Measurements from ENCODE around the gene OSMR.
"Not testable (repeated sequence)": the region's sequence is repeated elsewhere in the genome, so short reads cannot be mapped to it uniquely, and the experiment has no call there.

OSMR gene

DNA sequence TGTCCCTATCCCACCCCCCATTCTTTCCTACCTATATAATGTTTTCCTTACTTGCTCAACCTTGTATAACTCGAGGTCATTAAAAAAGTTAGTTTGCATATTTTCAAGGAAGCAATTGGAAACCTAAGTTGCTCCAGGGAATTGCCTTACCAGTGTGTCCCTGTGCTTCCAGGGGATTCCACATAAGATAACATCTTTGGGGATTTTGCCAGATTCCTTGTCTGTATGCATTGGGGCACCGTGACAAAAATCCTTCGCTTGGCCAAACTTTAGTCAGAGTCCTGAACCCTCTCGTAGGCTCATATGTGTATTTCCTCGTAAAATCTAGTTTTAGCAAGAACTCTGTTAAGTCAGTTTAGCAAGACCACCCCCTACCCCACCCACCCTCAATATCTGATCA is 14.7 kb upstream of the OSMR start:
- DNase-seq, result no peak

DNA sequence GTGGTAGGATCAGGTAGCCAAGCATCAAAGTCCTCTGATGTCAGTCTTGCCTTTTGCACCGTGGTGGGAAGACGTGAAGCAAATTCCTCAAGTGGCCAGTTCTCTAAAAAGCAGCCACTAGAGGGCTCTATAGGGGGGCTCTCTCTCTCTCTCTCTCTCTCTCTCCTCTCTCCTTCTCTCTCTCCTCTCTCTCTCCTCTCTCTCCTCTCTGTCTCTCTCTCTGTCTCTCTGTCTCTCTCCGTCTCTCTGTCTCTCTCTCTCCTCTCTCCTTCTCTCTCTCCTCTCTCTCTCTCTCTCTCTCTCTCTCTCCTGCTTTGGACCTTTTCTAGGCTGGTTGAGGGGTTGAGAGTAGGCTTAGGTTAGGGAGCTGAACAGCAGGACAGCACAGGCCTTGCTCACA is 13.9 kb upstream of the OSMR start:
- DNase-seq, result no peak

DNA sequence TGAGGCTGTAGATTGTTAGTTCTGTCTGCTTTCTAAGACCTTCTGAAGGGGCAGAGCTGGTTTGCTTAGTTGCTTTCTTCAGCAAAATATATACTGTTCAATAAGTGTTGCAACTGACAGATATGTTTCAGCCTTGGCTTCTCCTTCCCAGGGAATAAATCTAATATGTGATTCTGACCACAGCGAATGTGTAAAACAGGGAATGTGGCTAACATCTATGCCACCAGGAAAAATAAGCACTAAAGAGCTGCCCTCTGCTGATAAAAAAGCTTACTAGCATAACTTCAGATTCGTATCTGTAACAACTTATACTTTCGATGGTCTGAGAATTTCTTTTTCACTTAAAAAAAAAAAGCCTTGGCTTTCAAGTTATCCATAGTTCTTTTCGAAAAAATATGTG is 13.0 kb upstream of the OSMR start:
- DNase-seq, result no peak

DNA sequence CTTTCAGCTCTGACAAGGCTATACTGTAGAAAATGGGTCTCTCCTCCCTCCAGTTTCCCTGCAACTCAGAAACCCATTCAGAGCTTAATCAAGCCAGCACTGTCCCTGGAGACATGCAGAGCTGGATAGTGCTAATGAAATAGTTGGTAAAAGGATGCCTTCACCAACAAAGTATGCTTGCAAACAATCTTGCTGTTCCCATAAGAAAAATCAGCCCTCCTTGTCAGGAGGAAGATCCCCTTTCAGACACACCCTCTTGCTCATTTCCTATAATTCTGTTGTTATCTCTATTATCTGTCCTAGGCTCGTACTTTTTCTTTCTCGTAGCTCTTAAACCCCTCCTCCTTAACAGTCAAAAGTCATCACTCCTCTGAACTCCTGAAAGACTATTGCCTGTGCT is 9.9 kb upstream of the OSMR start:
- no peak for DNase-seq

DNA sequence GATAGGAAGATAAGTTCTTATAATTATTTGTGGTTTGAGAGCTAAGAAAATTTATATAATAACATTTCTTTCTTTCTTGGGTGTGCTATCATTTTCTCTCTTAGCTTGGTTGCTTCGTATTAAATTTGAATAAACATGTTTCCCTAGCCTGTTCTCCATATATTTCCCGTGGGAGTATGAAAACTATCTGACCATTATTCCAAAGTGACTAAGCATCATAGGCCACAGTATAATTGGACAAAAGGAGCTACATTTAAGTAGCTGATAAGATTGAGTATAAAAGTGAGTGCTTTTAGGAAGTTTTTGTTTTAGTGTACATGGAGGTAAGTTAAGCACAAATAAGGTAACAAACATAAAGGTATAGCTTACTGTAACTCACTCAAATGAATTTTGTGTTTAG is 8.4 kb upstream of the OSMR start:
- no peak for DNase-seq

DNA sequence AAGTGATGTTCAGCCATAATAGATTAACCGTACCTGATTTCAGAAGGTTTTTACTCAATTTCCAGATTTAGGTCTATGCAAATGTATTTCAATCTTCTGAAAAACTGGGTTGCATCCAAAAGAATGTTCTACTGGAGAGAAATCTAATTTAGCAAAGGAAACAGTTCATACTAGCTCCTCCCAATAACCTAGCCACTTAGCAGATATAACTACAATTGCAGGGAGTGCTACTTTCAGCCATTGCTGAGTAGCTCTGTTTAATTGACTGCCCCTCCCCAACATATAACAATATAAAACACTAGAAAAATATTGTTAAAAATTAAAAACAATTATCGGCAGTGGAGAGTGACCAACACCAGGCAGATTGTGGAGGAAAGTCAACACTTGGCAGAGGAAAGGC is 7.9 kb upstream of the OSMR start:
- DNase-seq, result no peak

DNA sequence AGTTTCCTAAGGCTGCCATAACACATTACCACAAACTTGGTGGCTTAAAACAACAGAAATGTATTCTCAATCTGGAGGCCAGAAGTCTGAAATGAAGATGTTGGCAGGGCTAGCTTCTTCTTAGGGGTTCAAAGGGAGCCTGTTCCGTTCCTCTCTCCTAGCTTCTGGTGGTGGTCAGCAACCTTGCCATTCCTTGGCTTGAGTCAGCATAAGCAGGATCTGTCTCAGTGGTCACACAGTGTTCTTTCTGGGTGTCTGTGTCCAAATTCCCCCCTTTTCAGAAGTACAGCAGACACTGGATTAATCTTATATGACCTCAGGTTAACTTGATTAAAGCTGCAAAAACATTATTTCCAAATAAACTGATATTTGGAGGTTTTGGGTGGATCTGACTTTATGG is 2.1 kb upstream of the OSMR start:
- DNase-seq, result no peak

DNA sequence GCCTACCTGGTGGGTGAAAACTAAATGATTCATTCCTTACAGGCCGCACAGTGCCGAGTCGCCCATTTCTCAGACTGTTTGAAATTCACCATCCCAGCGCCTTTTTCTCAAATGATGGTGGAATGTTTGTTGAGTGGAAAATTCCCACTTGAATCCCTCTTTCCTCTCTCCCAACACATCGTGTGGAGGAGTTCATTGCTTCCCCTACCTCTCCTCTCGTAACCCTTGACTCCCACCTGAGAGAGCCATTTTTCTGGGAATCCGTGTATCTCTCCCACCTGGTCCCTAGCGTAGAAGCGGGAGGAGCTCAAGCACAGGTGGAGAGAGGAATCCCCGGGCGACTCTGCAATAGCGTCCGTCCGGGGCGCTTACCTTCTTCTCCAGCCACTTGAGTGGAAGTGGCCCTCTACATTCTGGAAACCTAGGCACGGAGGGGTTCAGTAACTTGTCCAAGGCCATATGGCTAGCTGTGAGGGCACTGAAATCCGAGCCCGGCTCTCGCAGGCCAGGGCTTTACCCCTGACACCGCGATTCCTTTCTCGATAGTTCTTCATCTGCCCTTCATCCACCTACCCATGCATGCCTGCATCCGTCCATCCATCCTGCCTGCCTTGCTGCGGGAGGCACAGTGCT is 683 bp downstream of the OSMR start:
- no peak for DNase-seq

DNA sequence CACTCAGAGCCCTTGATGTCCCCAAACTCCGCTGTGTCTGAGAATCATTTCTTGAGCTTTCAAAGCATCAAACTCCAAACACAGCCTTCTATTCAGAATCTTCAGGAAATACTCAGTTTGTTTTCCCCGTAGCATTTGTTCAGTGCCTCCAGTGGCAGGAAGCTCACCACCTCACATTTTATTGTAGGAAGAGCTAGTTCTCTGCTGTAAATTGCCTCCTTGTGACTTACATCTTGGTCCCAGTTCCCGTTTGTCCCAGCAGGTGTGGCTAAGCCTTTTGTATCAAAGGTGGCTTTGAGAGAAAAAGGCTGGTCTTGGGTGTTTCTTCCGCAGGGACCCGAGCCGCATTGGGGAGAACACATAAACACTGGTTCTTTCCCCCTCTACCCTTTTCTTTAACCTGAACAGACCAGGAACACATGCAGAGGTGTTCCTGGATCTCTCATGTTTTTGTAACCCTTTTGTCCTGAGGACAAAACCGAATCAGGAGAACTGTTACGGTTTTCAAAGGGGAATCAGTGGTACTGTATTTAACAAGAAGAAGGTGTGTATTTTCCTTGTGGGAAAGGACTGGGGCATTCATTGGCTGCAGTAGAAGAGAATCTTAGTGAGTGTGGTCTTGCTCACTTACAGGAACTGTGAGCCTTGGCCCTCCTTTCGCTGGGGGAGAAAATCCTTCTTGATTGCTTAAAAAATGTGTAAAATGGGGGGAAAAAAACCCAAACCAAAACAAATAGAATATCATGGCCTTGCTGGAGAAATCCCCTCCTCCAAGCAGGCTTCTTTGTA is 1.9 kb downstream of the OSMR start:
- DNase-seq, result no peak

DNA sequence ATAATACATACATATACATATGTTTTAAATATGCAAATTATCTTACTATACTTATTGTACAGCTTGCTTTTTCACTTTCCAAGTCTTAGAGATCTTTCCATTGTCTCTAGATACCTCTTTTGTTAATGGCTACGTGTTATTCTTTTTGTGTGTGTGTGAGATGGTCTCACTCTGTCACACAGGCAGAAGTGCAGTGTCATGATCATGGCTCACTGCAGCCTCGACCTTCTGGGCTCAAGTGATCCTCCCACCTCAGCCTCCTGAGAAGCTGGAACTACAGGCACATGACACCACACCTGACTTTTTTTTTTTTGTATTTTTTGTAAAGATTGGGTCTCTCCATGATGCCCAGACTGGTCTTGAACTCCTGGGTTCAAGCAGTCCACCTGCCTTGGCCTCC is 2.8 kb downstream of the OSMR start:
- no peak for DNase-seq

DNA sequence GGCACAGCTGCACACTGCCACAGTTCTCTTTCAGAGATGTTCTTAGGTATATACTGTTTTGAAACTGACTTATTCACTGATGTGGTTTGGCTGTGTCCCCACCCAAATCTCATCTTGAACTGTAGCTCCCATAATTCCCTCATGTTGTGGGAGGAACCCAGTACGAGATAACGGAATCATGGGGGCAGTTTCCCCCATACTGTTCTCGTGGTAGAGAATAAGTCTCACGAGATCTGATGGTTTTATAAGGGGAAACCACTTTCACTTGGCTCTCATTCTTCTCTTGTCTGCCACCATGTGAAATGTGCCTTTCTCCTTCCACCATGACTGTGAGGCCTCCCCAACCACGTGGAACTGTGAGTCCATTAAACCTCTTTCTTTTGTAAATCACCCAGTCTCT is 5.8 kb downstream of the OSMR start:
- not testable (repeated sequence) for DNase-seq

DNA sequence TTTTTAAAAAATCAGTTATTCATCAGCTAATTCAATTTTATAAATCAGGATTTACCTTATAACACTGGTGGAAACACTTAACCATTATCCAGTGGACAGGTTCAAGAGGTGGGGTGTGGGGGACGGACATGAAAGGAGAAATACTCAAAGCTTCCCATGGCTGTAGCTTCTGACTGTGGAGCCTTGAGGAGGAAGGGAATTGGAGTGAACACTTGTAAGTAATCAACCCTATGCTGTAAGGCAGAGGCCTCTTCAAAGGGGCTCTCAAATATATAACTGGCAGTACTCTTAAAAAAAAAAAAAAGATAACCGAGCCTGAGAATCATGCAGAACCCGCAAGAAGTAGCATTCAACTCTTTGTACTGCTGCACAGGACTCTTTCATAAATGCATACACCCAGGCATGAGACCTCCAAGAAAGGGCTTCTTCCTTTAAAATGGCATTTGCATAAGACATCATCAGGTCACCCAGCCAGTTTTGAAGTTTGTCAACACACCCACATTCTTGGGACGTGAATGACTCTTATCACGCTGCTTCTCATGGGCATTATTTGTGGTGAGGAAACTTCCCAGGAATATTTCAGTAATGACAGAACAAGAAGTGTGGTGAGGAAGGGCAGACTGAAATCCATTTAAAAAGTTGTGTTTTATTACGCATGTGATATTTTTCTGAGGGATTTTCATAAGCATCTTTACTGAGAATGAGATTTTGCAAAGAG is 8.1 kb downstream of the OSMR start:
- no peak for DNase-seq

DNA sequence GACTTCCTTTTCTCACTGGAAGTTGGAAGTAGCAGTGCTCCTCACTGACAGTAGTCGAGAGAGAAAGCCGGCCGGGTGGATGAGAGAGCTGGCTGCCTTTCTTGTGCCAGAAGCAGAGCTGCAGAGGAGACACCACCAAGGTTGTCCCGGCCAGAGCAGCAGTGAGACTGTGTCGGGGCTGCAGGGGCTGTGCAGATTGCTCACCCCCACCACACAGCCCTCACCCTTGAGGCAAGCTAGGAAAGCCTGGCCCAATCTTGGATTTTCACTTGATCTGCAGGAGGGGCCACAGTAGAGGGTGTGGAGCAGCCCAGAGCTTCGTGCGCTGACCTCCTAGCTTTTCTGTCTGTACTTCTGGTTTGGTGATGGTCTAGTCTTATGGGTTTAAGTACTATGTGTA is 9.1 kb downstream of the OSMR start:
- no peak for DNase-seq

DNA sequence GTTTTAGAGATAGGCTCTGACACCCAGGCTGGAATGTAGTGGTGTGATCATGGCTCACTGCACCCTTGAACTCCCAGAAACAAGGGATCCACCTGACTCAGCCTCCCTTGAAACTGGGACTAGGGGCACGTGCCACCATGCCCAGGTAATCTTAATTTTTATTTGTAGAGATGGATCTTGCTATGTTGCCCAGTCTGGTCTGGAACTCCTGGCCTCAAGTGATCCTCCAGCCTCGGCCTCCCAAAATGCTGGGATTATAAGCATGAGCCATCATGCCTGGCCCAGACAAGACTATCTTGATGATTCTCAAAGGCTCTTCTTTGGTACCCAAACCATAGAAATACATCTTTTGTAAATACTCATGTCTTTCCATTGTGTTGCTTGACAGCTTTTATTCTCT is 10.8 kb downstream of the OSMR start:
- no peak for DNase-seq

DNA sequence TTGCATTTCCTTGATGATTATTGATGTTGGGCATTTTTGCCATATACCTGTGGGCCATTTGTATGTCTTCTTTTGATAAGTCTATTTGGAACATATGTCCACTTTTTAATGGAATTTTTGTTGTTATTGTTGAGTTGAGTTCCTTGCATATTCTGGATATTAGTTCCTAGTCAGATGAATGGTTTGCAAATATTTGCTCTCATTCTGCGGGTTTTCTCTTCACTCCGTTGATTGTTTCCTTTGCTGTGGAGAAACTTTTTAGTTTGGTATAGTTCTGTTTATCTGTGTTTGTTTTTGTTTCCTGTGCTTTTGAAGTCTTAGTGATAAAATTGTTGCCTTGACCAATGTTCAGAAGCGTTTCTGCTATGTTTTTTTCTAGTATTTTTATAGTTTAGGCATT is 13.0 kb downstream of the OSMR start:
- DNase-seq, result no peak

DNA sequence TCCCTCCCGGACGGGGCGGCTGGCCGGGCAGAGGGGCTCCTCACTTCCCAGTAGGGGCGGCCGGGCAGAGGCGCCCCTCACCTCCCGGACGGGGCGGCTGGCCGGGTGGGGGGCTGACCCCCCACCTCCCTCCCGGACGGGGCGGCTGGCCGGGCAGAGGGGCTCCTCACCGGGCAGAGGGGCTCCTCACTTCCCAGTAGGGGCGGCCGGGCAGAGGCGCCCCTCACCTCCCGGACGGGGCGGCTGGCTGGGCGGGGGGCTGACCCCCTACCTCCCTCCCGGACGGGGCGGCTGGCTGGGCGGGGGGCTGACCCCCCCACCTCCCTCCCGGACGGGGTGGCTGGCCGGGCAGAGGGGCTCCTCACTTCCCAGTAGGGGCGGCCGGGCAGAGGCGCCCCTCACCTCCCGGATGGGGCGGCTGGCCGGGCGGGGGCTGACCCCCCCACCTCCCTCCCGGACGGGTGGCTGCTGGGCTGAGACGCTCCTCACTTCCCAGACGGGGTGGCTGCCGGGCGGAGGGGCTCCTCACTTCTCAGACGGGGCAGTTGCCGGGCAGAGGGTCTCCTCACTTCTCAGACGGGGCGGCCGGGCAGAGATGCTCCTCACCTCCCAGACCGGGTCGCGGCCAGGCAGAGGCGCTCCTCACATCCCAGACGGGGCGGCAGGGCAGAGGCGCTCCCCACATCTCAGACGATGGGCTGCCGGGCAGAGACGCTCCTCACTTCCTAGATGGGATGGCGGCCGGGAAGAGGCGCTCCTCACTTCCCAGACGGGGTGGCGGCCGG is 16.4 kb downstream of the OSMR start:
- not testable (repeated sequence) for DNase-seq

DNA sequence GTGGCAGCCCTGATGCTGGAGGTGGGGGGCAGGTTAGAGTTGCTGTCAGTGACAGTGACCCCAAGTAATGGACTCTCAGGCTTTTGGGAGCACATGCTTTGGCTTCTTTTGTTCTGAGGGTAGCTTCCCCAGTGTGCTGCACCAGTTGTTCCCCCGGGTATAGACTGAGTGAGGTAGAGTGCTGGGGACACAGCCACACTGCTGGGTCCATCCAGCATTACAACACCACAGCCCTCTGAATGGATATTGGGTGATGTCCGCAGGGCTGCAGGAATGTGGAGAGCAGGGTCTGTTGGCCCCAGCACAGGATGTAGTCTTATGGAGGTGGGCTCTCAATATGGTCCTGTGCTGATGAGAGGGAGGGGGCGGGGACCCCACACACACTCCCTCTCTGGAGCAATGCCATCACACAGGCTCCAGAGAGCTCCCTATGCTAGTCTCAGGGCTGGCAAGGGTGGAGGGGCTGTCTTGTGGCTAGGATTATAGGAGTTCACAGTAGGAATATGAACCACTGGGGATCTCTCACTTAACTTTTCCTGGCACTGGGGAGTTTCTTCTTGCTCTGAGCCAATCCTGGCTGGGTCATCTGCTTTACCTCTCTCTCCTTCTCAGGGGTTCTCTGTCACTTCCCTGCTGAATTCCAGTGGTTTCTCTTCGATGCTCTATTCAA is 20.7 kb downstream of the OSMR start:
- DNase-seq, result no peak

DNA sequence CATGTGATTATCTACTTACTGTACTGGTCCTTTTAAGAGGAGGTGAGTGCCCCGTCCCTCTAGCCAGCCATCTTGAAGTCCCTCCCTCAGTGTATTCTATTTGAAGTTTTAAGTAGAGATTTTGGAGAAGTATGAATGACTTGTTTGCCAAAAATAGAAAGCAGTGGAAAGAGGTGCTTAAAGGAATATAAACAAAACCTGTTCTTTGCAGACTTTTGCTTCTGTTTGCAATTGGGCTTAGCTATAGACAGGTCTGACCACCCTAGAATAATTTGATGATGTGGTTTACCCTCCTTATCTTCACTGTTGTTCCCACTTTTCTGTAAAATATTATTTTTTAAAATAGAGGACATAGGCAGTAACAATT is 21.2 kb downstream of the OSMR start:
- no peak for DNase-seq

DNA sequence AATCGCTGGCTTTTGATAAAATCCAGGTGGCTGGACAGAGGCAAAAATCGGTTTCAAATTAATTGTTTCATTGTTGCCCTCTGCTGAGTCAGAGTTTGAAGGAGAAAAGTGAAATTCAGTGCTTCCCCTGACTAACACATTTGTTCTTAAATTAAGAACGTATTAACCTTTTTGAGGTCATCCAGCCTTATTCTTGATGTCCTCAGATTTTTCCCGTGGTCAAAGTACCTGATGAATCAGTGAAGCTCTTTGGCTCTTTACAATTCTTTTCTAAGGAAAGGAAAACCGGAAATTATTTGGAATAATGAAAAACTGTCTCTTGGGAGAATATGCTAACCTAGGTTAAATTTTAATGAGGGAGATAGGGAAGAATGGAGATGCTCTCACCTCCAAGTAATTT is 21.6 kb downstream of the OSMR start:
- DNase-seq, result no peak

DNA sequence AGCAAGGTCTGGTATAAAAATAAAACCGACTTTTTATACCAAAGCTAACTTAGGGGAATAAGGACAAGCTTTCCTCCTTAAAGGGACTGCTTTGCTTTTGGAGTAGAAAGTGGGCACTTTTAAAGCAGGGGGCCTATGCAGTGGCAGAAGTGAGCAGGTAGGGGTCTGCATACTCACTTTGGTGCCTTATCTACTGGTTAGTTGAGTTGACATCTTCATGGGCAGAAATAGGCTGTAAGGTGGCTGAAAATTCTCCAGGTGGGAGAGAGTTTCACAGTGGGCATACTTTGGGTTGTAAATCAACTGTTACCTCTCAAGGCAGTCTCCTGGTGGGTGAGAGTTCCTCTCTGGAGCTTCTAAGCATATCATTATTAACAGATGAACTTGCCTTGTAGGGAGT is 24.8 kb downstream of the OSMR start:
- DNase-seq, result no peak

DNA sequence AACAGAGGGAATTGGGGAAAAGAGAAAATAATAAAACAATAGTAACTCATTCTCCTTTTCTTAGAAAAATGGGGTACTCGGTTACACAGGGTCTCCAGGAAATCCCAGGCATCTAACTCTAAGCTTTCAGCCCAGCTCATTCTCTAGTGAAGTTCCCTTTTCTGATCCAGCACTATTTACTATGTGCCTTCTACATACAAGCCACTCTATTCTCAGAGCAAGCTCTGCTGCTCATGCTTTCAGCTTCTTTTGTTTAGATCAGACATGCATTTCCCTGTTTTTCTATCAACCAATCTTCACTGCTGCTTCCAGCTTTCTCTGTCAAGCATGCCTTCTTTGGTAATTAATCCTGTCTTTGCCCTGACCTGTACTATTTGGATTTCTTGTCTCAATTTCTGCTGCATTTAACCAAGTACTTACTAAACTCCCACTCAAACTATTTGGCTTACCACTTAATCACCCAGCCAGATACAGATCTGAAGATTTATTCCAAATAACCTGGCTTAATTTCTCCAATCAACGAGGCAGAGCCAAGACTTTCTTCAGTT is 25.3 kb downstream of the OSMR start:
- DNase-seq, result no peak

DNA sequence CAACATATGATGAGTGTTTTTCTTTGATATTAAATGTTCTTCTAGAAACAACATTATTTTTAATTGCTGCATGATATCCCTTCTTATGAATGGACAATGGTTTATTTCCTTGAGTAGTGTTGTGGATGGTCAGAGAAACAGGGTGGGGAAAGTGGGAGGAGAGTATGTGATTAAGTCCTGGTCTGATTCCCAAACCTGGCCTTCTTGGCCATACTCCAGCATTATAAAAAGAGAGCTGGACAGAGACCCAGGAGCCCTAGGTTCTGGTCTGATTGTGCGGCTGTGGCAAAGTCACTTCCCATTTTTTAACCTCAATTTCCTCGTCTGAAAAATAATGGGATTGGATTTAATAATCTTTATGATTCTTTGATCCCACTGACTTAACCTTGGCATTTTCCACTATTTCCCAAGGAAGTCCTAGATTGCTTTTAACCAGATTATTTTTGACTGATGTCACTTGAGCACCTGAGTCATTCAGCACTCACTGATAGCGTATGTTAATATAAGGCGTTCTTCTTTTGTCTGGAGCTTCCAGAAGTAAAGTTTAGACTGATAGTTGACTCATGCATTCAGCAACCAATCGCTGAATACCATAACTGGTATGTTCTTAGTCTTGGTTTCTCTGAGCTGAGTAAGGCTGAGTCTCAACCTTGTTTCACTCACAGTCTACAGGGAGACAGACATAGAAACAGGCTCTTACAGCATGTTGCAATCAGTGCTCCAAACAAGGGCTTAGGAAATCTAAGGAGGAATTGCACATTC is 26.2 kb downstream of the OSMR start:
- DNase-seq, result no peak

Data from CD4-positive, alpha-beta T cell treated with Interleukin-15 for 1 hour (primary cell).